Activated naive CD4-positive, alpha-beta T cell treated with anti-CD3 and anti-CD28 coated beads, Interleukin-2, amount 10 ng/mL, durations not matched to agents 5 hours and 36 hours (primary cell): Measurements from ENCODE around the gene ZC3H15. TPM values are rescaled to one million over a fixed set of nuclear protein-coding genes. Genes with fewer than 3 reads are reported as not detected.

Experiments
- total RNA-seq, 2 experiments: library from RNA; stranded (reverse); gene quantifications; one replicate each; pipeline ENCODE4 v1.2.3, GENCODE V29; 2021

Gene ZC3H15
- total RNA-seq: 10 to 100 TPM; 63.0 to 65.0 TPM

GRCh38 chr2:186485871-186486650 lies at the start of gene ZC3H15:
ZC3H15 (plus strand) TSS chr2:186486260; CDS start chr2:186486383, 123 bp downstream.

Other genes with a start within 250 kb of the ZC3H15 start
- gene ITGAV, start 103.8 kb downstream of the ZC3H15 start, total RNA-seq: 1 to 10 TPM; 6.1 to 7.0 TPM
- under 1 TPM; 0.22 to 0.28 TPM for gene FAM171B, start 207.8 kb downstream of the ZC3H15 start, total RNA-seq